ENCODE measurements around the gene EPB41L5. TPM values are rescaled to one million over a fixed set of nuclear protein-coding genes. Genes with fewer than 3 reads are reported as not detected.
"Not testable (repeated sequence)": the region's sequence is repeated elsewhere in the genome, so short reads cannot be mapped to it uniquely, and the experiment has no call there.

The EPB41L5 gene
- total RNA-seq, 4 donors from 2014 or later = 11.4 to 42.9 (median 14.5) TPM

DNA sequence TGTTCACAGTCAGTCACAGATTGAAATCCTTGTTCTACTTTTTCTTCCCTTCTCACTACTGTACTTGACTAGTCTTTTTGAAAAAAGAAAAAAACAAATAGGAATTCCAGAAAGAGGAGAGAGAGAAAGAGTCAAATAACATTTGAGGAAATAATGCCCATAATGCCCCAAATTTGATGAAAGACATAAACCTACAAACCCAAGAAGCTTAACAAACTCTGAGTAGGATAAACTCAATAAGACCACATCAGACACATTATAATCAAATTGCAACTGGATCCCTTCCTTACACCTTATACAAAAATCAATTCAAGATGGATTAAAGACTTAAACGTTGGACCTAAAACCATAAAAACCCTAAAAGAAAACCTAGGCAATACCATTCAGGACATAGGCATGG, 179.4 kb downstream of the EPB41L5 start:
- Histone ChIP-seq H3K4me3 (no peak overlapping the region), H3K27me3 (no peaks in the 10 kb centered on the region), H3K9me3 (peaks cover 0 to 48% (median 6%) of the 10 kb centered on the region in 4 donors), H3K27ac (no peak overlapping the region), H3K36me3 (no peaks in the 10 kb centered on the region), H3K4me1 (no peaks in the 10 kb centered on the region)
- DNase-seq (ENCODE audit: low spot score in 2 of 2) = no peak
- whole genome bisulfite sequencing, 2 donors = 87 to 90% methylated on average over 1 of the region's 1 CpG
- TF ChIP-seq CTCF (IDR thresholded peaks at IDR 0.05) (no peak), EP300 (IDR thresholded peaks at IDR 0.05) (no peak)

- TF ChIP-seq CTCF (IDR thresholded peaks at IDR 0.05) = no peak
- TF ChIP-seq POLR2A (IDR thresholded peaks at IDR 0.05) = no peak
- TF ChIP-seq EP300 (IDR thresholded peaks at IDR 0.05) = no peak
- H3K4me3 ChIP-seq = no peak overlapping the region
- no peaks in the 10 kb centered on the region for H3K27me3 ChIP-seq
- H3K27ac ChIP-seq = no peak overlapping the region
- peaks cover 0 to 67% (median 6%) of the 10 kb centered on the region in 4 donors for H3K9me3 ChIP-seq
- H3K36me3 ChIP-seq = no peaks in the 10 kb centered on the region
- no peak for DNase-seq (ENCODE audit: low spot score in 2 of 2)
- 94 to 95% methylated on average over 1 of the region's 1 CpG for WGBS, 2 donors
- H3K4me1 ChIP-seq = no peaks in the 10 kb centered on the region
These were observed 182.7 kb downstream of the EPB41L5 start for GRCh38 chr2:120195553-120195952.

GRCh38 chr2:120199817-120200459, 187.1 kb downstream of the EPB41L5 start:
- not testable (repeated sequence) for H3K4me3 ChIP-seq; H3K36me3 ChIP-seq; H3K4me1 ChIP-seq; H3K27ac ChIP-seq; DNase-seq (ENCODE audit: low spot score in 2 of 2); H3K27me3 ChIP-seq
- H3K9me3 ChIP-seq = peaks cover 0 to 42% (median 0%) of the 10 kb centered on the region in 4 donors
- 96% methylated on average over 10 of the region's 10 CpGs for WGBS, 2 donors

DNA sequence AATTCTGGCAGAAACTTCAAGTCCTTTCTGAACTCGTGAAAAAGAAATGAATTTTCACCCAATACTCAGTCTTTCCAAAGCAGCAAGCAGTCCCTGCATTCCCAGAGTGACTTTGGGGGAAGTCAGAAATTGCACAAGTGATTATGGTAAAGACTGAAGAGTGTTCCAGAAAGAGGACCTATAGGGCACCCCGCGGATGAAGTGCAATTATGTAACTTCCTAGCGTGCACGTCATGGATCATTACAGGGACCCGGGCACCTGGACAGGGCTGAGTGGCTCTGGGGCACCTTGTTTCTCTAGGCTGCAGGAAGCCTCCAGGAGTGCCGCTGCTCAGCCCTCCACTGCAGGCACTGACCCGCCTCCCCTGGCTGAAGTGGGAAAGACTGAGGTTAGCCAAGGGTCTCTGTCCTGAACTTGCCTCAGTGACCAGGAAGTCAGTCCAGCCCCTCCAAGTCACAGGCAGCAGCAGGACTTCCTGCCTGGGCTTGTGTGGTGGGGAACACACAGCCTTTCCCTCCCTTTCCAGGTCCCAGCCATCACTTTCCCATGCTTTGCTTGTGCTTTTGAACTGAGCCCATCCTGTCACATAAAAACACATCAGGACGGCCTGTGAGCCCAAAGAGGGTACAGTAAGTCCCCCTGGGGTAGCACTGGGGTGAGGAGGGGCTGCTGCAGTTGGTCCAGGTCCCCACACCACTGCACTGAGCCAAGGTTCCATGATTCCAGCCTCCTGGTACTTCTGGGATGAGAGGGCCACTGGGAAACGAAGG, 190.6 kb downstream of the EPB41L5 start:
- Histone ChIP-seq H3K27ac (no peak overlapping the region), H3K36me3 (no peaks in the 10 kb centered on the region), H3K9me3 (peaks cover 0 to 8% (median 0%) of the 10 kb centered on the region in 4 donors), H3K4me1 (no peaks in the 10 kb centered on the region), H3K27me3 (no peaks in the 10 kb centered on the region), H3K4me3 (no peak overlapping the region)
- WGBS, 2 donors = 56 to 65% methylated on average over 10 of the region's 10 CpGs
- no peak for DNase-seq (ENCODE audit: low spot score in 2 of 2)
- no peak for TF ChIP-seq EP300 (IDR thresholded peaks at IDR 0.05)
- TF ChIP-seq POLR2A (IDR thresholded peaks at IDR 0.05) = no peak
- no peak for TF ChIP-seq CTCF (IDR thresholded peaks at IDR 0.05)

DNA sequence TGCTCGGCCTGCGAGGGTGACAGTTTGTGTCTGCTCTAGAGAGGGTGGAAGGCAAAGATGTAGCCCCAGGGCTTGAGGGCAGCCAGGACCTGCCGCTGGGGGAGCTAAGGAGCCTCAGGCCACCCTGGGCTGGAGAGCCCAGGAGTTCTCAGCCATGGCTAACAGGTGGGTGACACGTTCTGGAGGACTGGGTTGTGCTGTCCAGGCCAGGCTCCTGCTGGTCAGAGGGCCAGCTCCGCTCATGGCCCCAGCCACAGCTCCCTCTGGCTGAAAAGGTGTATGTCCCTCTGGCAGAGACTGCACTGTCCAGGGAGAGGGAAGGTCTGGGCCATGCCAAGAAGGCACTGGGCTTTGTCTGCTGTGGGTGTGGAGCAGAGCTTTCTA, 191.1 kb downstream of the EPB41L5 start:
- Histone ChIP-seq H3K36me3 (no peaks in the 10 kb centered on the region), H3K4me1 (no peaks in the 10 kb centered on the region), H3K9me3 (peaks cover 0 to 2% (median 0%) of the 10 kb centered on the region in 4 donors), H3K4me3 (no peak overlapping the region), H3K27ac (no peak overlapping the region), H3K27me3 (no peaks in the 10 kb centered on the region)
- 82 to 94% methylated on average over 5 of the region's 5 CpGs for WGBS, 2 donors
- DNase-seq (ENCODE audit: low spot score in 2 of 2) = no peak
- TF ChIP-seq CTCF (IDR thresholded peaks at IDR 0.05) (no peak), EP300 (IDR thresholded peaks at IDR 0.05) (no peak), POLR2A (IDR thresholded peaks at IDR 0.05) (no peak)
